GM04503 (cell line): ENCODE measurements around the gene CXXC1.
"Not testable (repeated sequence)": the region's sequence is repeated elsewhere in the genome, so short reads cannot be mapped to it uniquely, and the experiment has no call there.

Source experiments
- DNase-seq: peaks from one replicate; pipeline ENCODE4 v3.0.0-alpha.2; 2012; ENCODE audit warnings: low read depth

The CXXC1 gene

GRCh38 chr18:50274044-50274442, 13.4 kb downstream of the CXXC1 start:
- no peak for DNase-seq

DNA sequence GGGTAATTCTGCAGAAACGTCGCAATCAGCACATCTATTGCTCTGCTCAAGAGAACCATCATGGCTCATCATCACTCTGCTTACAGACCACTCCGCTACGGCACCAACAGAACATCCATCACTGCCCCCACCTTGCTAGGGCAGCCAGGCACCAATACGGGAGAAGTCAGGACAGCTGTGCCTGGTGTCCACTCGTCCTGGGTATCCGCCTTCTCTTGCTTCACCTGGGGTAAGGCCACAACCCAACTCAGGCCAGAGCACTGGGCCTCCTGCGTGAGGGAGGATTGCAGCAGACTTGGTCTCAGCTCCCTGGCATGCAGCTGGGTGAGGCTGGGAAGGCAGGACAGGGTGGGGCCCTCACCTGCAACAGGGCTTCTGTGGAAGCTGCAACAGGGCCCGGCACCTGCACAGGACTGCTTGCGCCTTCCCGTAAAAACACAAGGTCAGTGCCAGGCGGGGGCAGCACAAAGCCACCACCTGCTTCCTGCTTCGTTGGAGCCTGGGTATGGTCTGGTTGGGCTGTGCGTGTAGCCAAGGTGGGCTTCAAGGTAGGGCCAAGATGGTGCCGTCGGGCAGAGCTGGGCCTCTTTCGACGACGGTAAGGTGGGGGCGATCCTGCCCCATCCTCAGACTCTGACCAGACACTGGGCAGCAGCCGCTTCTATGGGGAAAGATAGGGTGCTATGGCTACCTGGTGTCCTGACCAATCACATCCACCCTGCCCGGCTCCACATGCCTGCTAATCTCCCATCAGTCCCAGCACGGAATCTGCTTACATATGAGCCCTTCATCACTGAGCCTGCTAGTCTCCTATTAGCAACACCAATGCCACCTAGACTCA, 14.1 kb downstream of the CXXC1 start:
- no peak for DNase-seq

DNA sequence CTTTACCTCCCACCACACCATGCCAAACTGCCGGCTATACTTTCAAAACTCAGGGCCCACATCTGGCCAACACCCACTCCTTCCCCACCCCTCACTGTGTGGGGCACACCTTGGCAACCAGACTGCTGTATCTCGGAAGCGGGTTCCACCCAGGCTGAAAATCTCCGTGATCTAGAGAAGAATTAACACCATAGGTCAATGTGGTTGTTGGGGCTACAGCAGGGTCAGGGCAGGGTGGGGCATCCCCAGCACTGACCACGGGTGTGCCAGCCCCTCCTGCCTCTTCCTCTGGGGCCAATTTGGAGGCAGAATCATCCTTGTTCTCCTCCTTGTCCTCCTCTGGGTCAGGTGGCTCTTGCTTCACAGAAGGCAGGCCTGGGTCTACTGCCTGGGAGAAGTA, 14.9 kb downstream of the CXXC1 start:
- DNase-seq, result no peak

- no peak for DNase-seq
Measured at GRCh38 chr18:50268022-50268747, 19.3 kb downstream of the CXXC1 start.

DNA sequence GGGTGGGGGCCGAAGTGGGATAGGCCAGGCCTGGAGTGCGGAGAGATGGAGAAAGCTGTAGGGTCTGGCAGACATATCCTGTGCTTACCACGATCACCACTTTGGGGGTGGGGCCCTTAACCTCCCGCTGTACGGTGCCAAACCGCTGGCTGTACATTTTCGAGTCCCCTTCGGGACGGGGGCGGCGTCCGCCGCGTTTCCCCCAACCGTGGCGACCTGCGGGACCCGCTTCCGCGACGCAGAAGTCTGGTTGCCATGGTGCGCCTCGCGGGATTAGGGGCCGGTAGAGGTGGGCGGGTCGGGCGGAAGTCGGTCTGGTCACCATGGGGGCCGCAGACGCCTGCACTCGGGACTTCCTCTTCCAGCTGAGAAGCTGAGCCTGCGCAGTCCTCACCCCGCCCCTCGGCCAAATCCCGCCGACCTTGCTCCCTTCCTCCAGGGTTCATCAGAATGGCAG, 21.2 kb downstream of the CXXC1 start, which contains the start of gene CFAP53:
Gene CFAP53, minus strand, starts transcription at position 248 of the 457 bp plus-strand sequence. Its CDS starts 91 bp downstream, at position 157.
- DNase-seq, result peak; percentile 37

GRCh38 chr18:50262977-50263376, 24.5 kb downstream of the CXXC1 start:
- no peak for DNase-seq

- DNase-seq, result no peak
Measured at GRCh38 chr18:50250935-50251334, 36.6 kb downstream of the CXXC1 start.

DNA sequence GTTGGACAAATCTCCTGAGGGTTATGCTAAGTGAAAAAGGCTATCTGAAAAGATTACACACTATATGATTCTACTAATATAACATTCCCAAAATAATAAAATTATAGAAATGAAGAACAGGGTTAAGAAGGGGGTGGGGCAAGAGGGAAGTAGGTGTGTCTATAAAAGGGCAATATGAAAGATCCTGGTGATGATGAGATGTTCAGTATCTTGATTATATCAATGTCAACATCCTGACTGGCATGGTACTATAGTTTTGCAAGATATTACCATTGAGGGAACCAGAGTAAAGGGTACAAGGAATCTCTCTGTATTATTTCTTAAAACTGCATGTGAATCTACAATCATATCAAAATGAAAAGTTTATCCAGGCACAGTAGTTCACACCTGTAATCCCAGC, 37.9 kb downstream of the CXXC1 start:
- DNase-seq, result no peak

DNA sequence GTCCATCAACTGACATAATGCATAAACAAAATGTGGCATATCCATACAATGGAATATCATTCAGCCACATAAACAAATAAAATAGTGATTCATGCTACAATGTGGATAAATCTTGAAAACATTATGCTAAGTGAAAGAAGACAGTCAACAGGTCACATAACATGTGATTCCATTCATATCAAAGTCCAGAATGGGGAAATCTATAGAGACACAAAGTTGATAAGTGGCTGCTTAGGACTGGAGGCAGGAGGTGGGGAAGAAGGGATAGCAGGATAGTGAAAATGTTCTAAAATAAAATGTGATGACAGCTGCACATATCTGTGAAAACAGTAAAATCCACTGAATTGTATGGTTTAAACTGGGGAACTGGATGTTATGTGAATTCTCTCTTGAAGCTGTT, 39.9 kb downstream of the CXXC1 start:
- DNase-seq, result no peak

DNA sequence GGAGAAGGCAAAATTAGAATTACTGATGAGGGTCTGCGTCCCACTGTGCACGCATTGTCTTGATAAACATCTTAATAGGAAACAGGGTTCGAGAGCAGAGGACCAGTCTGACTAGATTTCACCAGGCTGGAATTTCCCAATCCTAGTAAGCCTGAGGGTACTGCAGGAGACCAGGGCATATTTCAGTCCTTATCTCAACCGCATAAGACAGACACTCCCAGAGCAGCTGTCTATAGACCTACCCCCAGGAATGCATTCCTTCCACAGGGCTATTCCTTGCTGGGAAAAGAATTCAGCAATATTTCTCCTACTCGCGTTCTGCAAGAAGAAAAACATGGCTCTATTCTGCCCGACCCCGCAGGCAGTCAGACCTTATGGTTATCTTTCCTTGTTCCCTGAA, 45.7 kb downstream of the CXXC1 start:
- DNase-seq, result not testable (repeated sequence)

DNA sequence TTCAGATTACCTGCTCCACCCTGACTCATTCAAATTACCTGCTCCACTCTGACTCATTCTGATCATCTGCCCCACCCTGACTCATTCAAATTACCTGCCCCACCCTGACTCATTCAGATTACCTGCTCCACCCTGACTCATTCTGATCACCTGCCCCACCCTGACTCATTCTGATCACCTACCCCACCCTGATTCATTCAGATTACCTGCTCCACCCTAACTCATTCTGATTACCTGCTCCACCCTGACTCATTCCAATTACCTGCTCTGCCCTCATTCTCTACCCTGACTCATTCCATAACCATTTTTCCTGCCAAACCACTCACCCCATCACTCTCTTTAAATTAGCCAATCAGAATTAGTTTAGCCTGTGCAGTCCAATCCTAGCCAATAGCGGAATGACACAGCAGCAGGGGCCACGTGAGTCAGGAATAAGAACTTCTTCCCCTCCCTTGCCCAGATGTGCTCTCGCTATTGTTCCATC, 47.4 kb downstream of the CXXC1 start:
- DNase-seq, result no peak

GRCh38 chr18:50232419-50232818, 55.1 kb downstream of the CXXC1 start:
- DNase-seq, result no peak
